A549 (cell line): ENCODE measurements around the gene NUP42. TPM values are rescaled to one million over a fixed set of nuclear protein-coding genes. Genes with fewer than 3 reads are reported as not detected.

ENCODE experiments used
- ATAC-seq, 2 experiments: fragments of 200-7000 bp in 1 of 2; fragments of >200 bp in 1 of 2; cut with Nextera tagmentation in 1 of 2; cut with Tn5 transposase in 1 of 2; 3 replicates each; pipeline versions ENCODE4 v1.8.0 to v1.9.1; 2018 to 2020; ENCODE audit warnings: mild to moderate bottlenecking in 1 of 2, moderate library complexity in 1 of 2
- CTCF ChIA-PET: fragments of 300-600 bp; sonication (Branson Sonifier 250); formaldehyde crosslinking; extraction: SDS; loops from one replicate; lab custom pipeline; 2021; ENCODE audit warnings: antibody characterized with exemption, inconsistent platforms; lab: Yijun Ruan, JAX
- POLR2A ChIA-PET: fragments of 350-600 bp; formaldehyde crosslinking; extraction: SDS; loops from one replicate; lab custom pipeline; 2021; ENCODE audit warnings: antibody characterized with exemption, inconsistent platforms; lab: Yijun Ruan, JAX
- DNase-seq, 2 experiments: peaks; one replicate each; pipeline versions ENCODE4 v3.0.0 to v3.0.0-alpha.2; 2011 to 2016; ENCODE audit warnings: low read depth in 1 of 2, low spot score in 1 of 2
- FAIRE-seq: peaks from 2 replicates; lab custom pipeline; 2011; peaks lifted over from hg19 to GRCh38; lab: Jason Lieb, UNC
- H3K27ac ChIP-seq, 2 experiments: fragments of >200 bp; sonication (Bioruptor Twin); formaldehyde crosslinking; 3 replicates each; pipeline ENCODE4 v1.5.1; 2016 to 2017
- H3K4me1 ChIP-seq: fragments of >200 bp; sonication (Bioruptor Twin); formaldehyde crosslinking; 3 replicates; pipeline ENCODE4 v1.6.1; 2016
- H3K4me2 ChIP-seq: fragments of >200 bp; sonication (Bioruptor Twin); formaldehyde crosslinking; 3 replicates; pipeline ENCODE4 v1.6.1; 2016
- H3K4me3 ChIP-seq: fragments of >200 bp; sonication (Bioruptor Twin); formaldehyde crosslinking; 3 replicates; pipeline ENCODE4 v1.5.1; 2016
- H3K9me3 ChIP-seq: fragments of >200 bp; sonication (Bioruptor Twin); formaldehyde crosslinking; 3 replicates; pipeline ENCODE4 v1.6.1; 2016
- CBX8 ChIP-seq: fragments of 200-600 bp; sonication (generic); IDR thresholded peaks from 2 replicates; pipeline ENCODE4 v1.6.1; 2016
- CEBPB ChIP-seq, 2 experiments: fragments of >200 bp in 1 of 2; sonication (Bioruptor Twin) in 1 of 2; formaldehyde crosslinking in 1 of 2; IDR thresholded peaks; 2 replicates each; pipeline ENCODE4 v1.6.1; 2012 to 2016
- CTCF ChIP-seq: fragments of >200 bp; sonication (Bioruptor Twin); formaldehyde crosslinking; IDR thresholded peaks from 3 replicates; pipeline ENCODE4 v1.5.1; 2016
- EHMT2 ChIP-seq: fragments of 200-600 bp; sonication (generic); IDR thresholded peaks from 2 replicates; pipeline ENCODE4 v1.6.1; 2016; ENCODE audit warnings: antibody characterized with exemption, low read depth, mild to moderate bottlenecking, moderate library complexity
- GATA3 ChIP-seq: IDR thresholded peaks from 2 replicates; pipeline ENCODE4 v1.6.1; 2012; ENCODE audit warnings: borderline replicate concordance
- HDAC2 ChIP-seq: fragments of 200-600 bp; sonication (generic); IDR thresholded peaks from 2 replicates; pipeline ENCODE4 v1.6.1; 2016
- HES2 ChIP-seq: fragments of >200 bp; sonication (Bioruptor Twin); formaldehyde crosslinking; IDR thresholded peaks from 2 replicates; pipeline ENCODE4 v1.6.1; 2016
- HEYL ChIP-seq: fragments of 250-450 bp; sonication (Bioruptor Pico); IDR thresholded peaks from 2 replicates; pipeline ENCODE4 v1.8.0; 2021; ENCODE audit warnings: mild to moderate bottlenecking, moderate library complexity
- HOXA7 ChIP-seq: fragments of 250-450 bp; sonication (Bioruptor Pico); IDR thresholded peaks from 2 replicates; pipeline ENCODE4 v1.5.0; 2020; ENCODE audit warnings: mild to moderate bottlenecking, moderate library complexity
- HOXB5 ChIP-seq: fragments of 250-450 bp; sonication (Bioruptor Pico); IDR thresholded peaks from 2 replicates; pipeline ENCODE4 v1.5.0; 2020; ENCODE audit warnings: mild to moderate bottlenecking, moderate library complexity
- KDM1A ChIP-seq: fragments of 200-600 bp; sonication (generic); IDR thresholded peaks from 2 replicates; pipeline ENCODE4 v1.6.1; 2016; ENCODE audit warnings: low read depth, mild to moderate bottlenecking
- MAFK ChIP-seq: fragments of 450-650 bp; IDR thresholded peaks from 2 replicates; pipeline ENCODE4 v1.6.1; 2014; ENCODE audit not compliant: partially characterized antibody
- MAZ ChIP-seq: fragments of 150-350 bp; IDR thresholded peaks from 2 replicates; pipeline ENCODE4 v1.6.1; 2014; ENCODE audit warnings: antibody characterized with exemption, low read depth, low read length, borderline replicate concordance
- NFE2L2 ChIP-seq: fragments of 150-350 bp; conservative IDR thresholded peaks from 2 replicates; pipeline ENCODE4 v1.6.1; 2014; ENCODE audit warnings: low read length
- PHF8 ChIP-seq: fragments of 200-600 bp; sonication (generic); IDR thresholded peaks from 2 replicates; pipeline ENCODE4 v1.6.1; 2016; ENCODE audit warnings: low read depth, mild to moderate bottlenecking, antibody characterized with exemption, moderate library complexity, borderline replicate concordance
- POLR2AphosphoS2 ChIP-seq: conservative IDR thresholded peaks from 2 replicates; pipeline ENCODE4 v1.6.1; 2012; ENCODE audit warnings: low read length, improper control_type of control experiment, inconsistent platforms
- RAD21 ChIP-seq, 2 experiments: fragments of >200 bp in 1 of 2; sonication (Bioruptor Twin) in 1 of 2; formaldehyde crosslinking in 1 of 2; IDR thresholded peaks in 1 of 2; conservative IDR thresholded peaks in 1 of 2; 2 replicates in 1 of 2; 3 replicates in 1 of 2; pipeline ENCODE4 v1.6.1; 2012 to 2018; ENCODE audit warnings: inconsistent platforms in 1 of 2
- SMC3 ChIP-seq: fragments of >200 bp; sonication (Bioruptor Twin); formaldehyde crosslinking; IDR thresholded peaks from 3 replicates; pipeline ENCODE4 v1.6.1; 2018; ENCODE audit warnings: inconsistent platforms
- TFCP2L1 ChIP-seq: fragments of 250-450 bp; sonication (Bioruptor Pico); IDR thresholded peaks from 2 replicates; pipeline ENCODE4 v1.5.0; 2021; ENCODE audit warnings: mild to moderate bottlenecking
- ZC3H11A ChIP-seq: fragments of 450-650 bp; IDR thresholded peaks from 2 replicates; pipeline ENCODE4 v1.6.1; 2014; ENCODE audit warnings: antibody characterized with exemption, mild to moderate bottlenecking
- ZSCAN20 ChIP-seq: fragments of 250-450 bp; sonication (Bioruptor Pico); IDR thresholded peaks from 2 replicates; pipeline ENCODE4 v1.8.0; 2022; ENCODE audit warnings: mild to moderate bottlenecking, moderate library complexity
- WGBS: methylation state at CpG from one replicate; pipeline ENCODE4 v1.1.6; 2017; ENCODE audit errors: missing lambda C conversion rate; 5-methylcytosine and 5-hydroxymethylcytosine counted together
- polyA plus RNA-seq, 4 experiments: library from polyadenylated mRNA; depleted of rRNA in 3 of 4; stranded (reverse); fragments of >200 nt; fragmentation: RNase III in 1 of 4; extraction: RNeasy Plus Mini Kit Qiagen cat#74134 plus additional on column Dnase treatment in 1 of 4; gene quantifications; 2 replicates in 3 of 4; 3 replicates in 1 of 4; pipeline ENCODE4 v1.2.3, GENCODE V29; 2011 to 2017

The NUP42 gene
- polyA plus RNA-seq, 2 of the 4 experiments (the other 2 are of a cell fraction) = 26.5 to 27.7 TPM

GRCh38 chr7:23184291-23184690 is 2.4 kb downstream of the NUP42 start:
- Histone ChIP-seq H3K4me3 (no peak overlapping the region), H3K4me2 (peak overlapping the region; percentile 96), H3K27ac (no peak overlapping the region), H3K4me1 (peaks cover 23% of the 10 kb centered on the region), H3K9me3 (no peaks in the 10 kb centered on the region)
- TF ChIP-seq ZSCAN20 (no peak), MAFK (peak; percentile 16)
- ATAC-seq = no peak
- ChIA-PET CTCF (interaction anchor here (1.0 to 1.7 kb wide), 9 partner anchors 8 to 78 kb away, joined by 3 to 9 read pairs (median 5); partner anchors contain the start of gene KLHL7), POLR2A (interaction anchor here (0.6 to 1.0 kb wide), 4 partner anchors 8 to 359 kb away, joined by 3 to 17 read pairs (median 6); partner anchors contain the start of gene KLHL7)
- 88% methylated on average over 1 of the region's 1 CpG for WGBS
- DNase-seq = no peak
- no peak for FAIRE-seq

GRCh38 chr7:23184709-23185359 is 3.0 kb downstream of the NUP42 start:
- Histone ChIP-seq H3K4me2 (peak overlapping the region; percentile 96; the same call in 2 of the 3 replicates), H3K9me3 (no peaks in the 10 kb centered on the region), H3K27ac (no peak overlapping the region), H3K4me3 (no peak overlapping the region), H3K4me1 (peaks cover 23% of the 10 kb centered on the region)
- ATAC-seq (no peak), DNase-seq (peak; percentile 22 to 61), FAIRE-seq (no peak)
- 65% methylated on average over 4 of the region's 4 CpGs for WGBS
- peak; percentile 52 to 63 for TF ChIP-seq RAD21 (conservative IDR thresholded peaks at IDR 0.05 in 1 of 2, IDR thresholded peaks at IDR 0.05 in 1 of 2)
- TF ChIP-seq CTCF = peak; percentile 51
- peak; percentile 33; the same call in 2 of the 3 replicates for TF ChIP-seq SMC3
- TF ChIP-seq PHF8 = no peak
- POLR2A ChIA-PET = interaction anchor here (0.6 to 1.0 kb wide), 4 partner anchors 8 to 88 kb away, joined by 3 to 17 read pairs (median 3); partner anchors contain the start of gene KLHL7
- CTCF ChIA-PET = interaction anchor here (0.6 to 1.7 kb wide), 17 partner anchors 8 to 88 kb away, joined by 3 to 9 read pairs (median 4); partner anchors contain the start of gene KLHL7

- CTCF ChIA-PET = interaction anchor here (1.3 kb wide), 1 partner anchor 37 kb away, joined by 4 read pairs; no protein-coding TSS in a partner anchor
- DNase-seq (no peak), ATAC-seq (no peak), FAIRE-seq (no peak)
- H3K9me3 ChIP-seq = no peaks in the 10 kb centered on the region
- WGBS = 29% methylated on average over 1 of the region's 1 CpG
- POLR2A ChIA-PET = no interaction called here
- no peak overlapping the region for H3K27ac ChIP-seq
- H3K4me2 ChIP-seq = no peak overlapping the region
- H3K4me3 ChIP-seq = no peak overlapping the region
- TF ChIP-seq POLR2AphosphoS2 (no peak), KDM1A (no peak), CTCF (no peak), RAD21 (conservative IDR thresholded peaks at IDR 0.05 in 1 of 2, IDR thresholded peaks at IDR 0.05 in 1 of 2) (no peak), EHMT2 (no peak), MAZ (no peak), HEYL (CRISPR knock-in tag) (no peak), HOXB5 (no peak), SMC3 (no peak), HES2 (no peak), HOXA7 (no peak), ZSCAN20 (no peak), NFE2L2 (no peak), GATA3 (no peak), TFCP2L1 (CRISPR knock-in tag) (no peak), HDAC2 (no peak), CBX8 (no peak), CEBPB (IDR thresholded peaks at IDR 0.05) (no peak), ZC3H11A (no peak)
- H3K4me1 ChIP-seq = peaks cover 21% of the 10 kb centered on the region
These were observed 4.1 kb downstream of the NUP42 start for GRCh38 chr7:23185980-23186379.
